OCI-LY7 (cell line): ENCODE results near the gene GPR55.

Experiments used
- CTCF ChIP-seq: fragments of 200-600 bp; sonication (generic); conservative IDR thresholded peaks from 2 replicates; pipeline ENCODE4 v1.5.1; 2014; ENCODE audit warnings: mild to moderate bottlenecking, antibody characterized with exemption, low read length, moderate library complexity, mixed read lengths
- EZH2phosphoT487 ChIP-seq: fragments of 200-600 bp; sonication (generic); IDR thresholded peaks from 2 replicates; pipeline ENCODE4 v1.6.1; 2018; ENCODE audit warnings: low read depth, borderline replicate concordance, mild to moderate bottlenecking, mixed run types, antibody characterized with exemption, low read length, moderate library complexity, mixed read lengths

- TF ChIP-seq EZH2phosphoT487 (no peak), CTCF (no peak)
These were observed 37.7 kb downstream of the GPR55 start for GRCh38 chr2:230887342-230887741.
